CMK (cell line): ENCODE measurements around the gene ITGAL.
"Not testable (repeated sequence)": the region's sequence is repeated elsewhere in the genome, so short reads cannot be mapped to it uniquely, and the experiment has no call there.

Experiments
- DNase-seq: peaks from one replicate; pipeline ENCODE4 v3.0.0-alpha.2; 2010; ENCODE audit warnings: low read depth

The ITGAL gene

GRCh38 chr16:30472328-30472942 lies at the start of gene ITGAL:
TSS of gene ITGAL (plus strand) at chr16:30472742. CDS start at chr16:30472838, 96 bp downstream.
- DNase-seq: no peak

DNA sequence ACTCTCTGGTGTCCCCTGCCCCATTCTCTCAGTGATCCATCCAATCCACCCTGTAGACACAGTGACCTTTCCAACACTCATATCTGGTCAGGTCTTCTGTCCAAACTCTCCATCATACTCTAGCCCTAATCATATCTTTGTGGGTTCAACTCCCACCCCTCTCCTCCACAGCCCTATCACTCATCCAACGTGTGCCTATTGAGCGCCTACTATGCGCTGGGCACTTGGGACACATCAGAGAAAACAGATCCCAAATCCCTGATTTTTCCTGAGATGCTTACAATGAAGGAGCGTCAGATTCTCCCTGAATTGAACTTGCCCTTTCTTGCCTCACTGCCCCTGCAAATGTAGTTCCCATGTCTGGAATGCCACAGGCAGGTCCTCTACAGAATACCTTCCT lies 44.5 kb upstream of the ITGAL start:
- DNase-seq: no peak

- DNase-seq: no peak
Observed at GRCh38 chr16:30429418-30429677, 43.2 kb upstream of the ITGAL start.

DNA sequence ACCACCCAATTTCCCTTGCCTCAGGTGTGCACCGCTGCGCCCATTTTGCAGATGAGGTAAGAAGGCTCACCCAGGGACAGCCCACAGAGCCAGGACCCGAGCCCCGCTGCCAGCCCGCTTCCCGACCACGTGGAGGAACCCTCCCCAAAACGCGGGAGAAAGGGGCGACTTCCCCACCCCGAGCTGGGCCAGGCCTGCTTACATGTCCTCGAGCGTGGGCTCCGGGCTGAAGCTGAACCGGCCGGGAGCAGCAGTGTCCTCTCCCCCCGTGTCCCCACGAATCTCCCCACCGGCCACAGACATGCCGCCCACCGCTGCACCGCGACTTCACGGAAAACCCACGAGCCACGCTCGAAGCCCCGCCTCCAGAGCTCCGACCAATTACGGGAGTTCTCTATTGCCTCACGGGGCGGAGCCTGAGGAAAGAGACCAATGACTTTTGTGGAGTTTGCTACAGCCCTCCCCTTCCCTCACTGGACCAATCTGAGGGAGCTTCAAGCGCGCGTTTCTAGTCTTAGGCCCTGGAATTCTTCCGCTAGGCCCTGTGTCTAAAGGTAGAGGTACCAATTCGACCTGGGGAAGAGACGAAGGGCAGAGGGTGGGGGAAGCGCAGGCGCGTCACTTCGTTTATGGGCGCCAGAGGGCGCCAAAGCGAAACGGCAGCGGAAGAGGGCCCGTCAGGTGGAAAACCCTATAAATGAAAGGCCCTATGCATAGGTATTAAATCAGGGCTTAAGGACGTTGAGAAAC lies 42.7 kb upstream of the ITGAL start, which contains the start of gene DCTPP1:
Gene DCTPP1, minus strand, starts transcription at position 353 of the 750 bp plus-strand sequence. Its CDS starts 50 bp downstream, at position 303.
- DNase-seq: peak; percentile 99

DNA sequence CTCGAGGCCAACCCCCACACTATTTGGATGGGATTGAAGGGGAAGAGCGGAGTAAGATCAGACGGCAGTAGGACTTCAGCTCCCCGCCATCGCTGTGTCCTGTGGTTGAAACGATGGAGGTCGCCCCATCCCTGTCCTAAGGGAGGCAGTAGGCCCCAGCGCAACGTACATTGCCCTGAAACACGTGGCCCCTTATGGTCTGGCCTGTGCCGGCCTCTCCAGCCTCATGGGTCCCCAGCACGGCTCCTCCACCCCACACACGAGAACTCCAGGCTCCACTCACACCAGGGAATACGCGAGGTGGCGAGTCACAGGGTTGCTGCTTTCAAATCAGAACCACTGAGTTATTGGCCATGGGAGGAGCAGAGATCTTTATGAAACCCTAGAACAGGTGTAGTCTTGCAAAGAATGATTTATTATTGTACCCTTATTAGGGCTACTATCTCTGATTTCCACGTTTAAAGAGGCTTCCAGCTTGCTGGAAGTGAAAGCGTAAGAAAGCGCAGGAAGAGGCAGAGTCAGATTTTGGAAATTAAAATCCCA lies 42.0 kb upstream of the ITGAL start:
- DNase-seq: no peak

DNA sequence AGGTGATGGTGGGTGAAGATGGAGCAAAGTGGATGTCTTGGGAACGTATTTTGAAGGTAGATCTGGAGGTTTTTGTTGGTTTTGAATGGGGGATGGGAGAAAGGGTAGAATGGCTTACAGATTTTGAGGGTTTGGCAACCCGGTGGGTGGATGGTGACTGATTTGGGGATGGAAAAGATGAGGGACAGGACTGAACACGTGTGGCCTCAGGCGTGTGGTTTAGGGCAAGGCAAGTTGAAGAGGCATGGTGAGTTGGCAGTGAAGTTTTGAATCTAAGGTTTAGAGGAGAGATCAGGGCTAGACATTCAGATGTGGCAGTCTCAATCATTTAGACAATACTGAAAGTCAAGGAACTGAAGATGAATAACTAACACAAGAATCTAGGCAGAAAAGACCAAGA lies 37.7 kb upstream of the ITGAL start:
- no peak for DNase-seq

- DNase-seq: no peak
Observed at GRCh38 chr16:30437511-30438046, 35.0 kb upstream of the ITGAL start.

- no peak for DNase-seq
Observed at GRCh38 chr16:30438835-30439234, 33.7 kb upstream of the ITGAL start.

DNA sequence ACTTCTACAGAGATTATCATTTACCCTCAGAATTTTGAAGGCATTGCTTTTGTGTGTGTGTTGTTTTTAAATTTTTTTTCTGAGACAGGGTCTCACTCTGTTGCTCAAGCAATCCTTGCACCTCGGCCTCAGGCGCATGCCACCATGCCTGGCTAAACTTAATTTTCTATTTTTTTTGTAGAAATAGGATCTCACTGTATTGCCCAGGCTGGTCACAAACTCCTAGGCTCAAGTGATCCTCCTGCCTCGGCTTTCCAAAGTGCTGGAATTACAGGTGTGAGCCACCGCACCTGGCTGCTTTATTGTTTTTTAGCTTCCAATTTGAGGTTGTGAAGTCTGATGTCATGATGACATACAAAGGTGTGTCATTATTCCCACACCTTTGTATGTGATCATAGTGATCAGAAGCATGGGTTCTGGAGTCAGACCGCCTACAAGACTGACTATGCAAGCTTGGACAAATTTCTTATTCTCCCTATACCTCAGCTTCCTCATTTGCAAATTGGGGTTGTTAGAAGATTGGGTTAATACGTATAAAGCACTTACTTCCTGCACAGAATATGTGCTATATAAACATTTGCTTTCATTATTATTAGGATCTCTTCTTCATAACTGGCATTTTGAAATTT lies 32.7 kb upstream of the ITGAL start:
- no peak for DNase-seq

GRCh38 chr16:30443631-30444030 lies 28.9 kb upstream of the ITGAL start:
- no peak for DNase-seq

DNA sequence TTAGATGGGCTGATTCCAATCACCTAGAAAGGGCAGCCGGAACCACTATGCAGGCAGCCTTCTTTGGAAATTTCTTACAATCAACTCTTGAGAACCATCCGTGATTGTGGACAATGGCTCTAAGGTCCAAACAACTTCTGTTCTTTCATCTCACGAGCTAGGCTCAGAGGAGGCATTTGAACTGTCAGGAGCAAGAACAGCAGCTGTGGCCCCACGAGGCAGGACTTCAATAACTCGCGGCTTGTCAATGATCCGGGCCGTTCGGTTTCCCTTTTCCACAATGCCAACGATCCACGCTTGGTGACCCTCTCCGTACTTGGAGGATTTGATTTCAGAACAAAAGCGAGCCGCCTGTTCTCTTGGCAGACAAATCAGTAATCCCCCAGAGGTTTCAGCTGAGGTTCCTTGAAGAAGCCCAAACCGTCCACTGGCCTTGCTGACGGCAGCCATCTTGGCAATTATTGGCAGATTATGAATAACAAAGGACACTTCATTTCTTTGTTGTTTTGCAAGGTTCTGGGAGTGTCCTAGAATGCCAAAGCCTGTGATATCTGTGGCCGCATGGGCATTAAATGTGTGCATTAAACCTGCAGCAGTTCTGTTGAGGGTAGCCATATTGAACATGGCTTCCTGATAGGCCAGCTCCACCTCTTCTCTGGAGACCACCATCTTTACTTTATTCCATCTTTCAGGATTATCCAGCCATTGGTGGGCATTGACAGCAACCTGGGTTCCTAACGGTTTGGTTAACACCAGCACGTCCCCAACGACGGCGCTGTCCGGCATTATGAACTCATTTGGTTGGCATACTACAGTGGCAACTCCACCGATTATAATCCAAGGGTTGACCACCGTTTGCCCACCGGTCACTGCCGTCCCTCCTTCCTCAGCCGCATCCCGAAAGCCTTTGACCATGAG lies 28.1 kb upstream of the ITGAL start:
- DNase-seq: no peak

- DNase-seq: no peak
Observed at GRCh38 chr16:30445149-30445407, 27.5 kb upstream of the ITGAL start.

- DNase-seq: peak; percentile 91
Observed at GRCh38 chr16:30445408-30446202, 26.9 kb upstream of the ITGAL start, which contains the start of gene SEPHS2. TSS of gene SEPHS2 (minus strand) at chr16:30445874. CDS start at chr16:30445727, 147 bp downstream.

DNA sequence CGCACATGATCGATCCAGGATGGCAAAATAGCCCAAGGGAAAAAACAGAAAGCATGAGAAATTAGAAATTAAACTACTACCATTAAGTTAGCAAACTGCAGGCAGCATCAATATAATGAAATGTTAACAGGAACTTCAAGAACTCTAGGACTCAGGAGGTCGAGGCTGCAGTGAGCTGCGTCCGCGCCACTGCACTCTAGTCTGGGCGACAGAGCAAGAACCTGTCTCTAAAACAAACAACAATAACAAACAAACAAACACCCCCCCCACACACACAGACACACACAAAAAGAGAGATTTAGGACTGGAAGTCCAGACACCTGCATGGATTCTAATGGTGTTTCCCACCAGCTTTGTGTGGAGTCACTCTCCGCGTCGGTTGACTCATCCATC lies 26.3 kb upstream of the ITGAL start:
- no peak for DNase-seq

GRCh38 chr16:30447512-30448226 lies 24.9 kb upstream of the ITGAL start:
- DNase-seq: no peak

GRCh38 chr16:30449116-30449435 lies 23.5 kb upstream of the ITGAL start:
- no peak for DNase-seq

DNA sequence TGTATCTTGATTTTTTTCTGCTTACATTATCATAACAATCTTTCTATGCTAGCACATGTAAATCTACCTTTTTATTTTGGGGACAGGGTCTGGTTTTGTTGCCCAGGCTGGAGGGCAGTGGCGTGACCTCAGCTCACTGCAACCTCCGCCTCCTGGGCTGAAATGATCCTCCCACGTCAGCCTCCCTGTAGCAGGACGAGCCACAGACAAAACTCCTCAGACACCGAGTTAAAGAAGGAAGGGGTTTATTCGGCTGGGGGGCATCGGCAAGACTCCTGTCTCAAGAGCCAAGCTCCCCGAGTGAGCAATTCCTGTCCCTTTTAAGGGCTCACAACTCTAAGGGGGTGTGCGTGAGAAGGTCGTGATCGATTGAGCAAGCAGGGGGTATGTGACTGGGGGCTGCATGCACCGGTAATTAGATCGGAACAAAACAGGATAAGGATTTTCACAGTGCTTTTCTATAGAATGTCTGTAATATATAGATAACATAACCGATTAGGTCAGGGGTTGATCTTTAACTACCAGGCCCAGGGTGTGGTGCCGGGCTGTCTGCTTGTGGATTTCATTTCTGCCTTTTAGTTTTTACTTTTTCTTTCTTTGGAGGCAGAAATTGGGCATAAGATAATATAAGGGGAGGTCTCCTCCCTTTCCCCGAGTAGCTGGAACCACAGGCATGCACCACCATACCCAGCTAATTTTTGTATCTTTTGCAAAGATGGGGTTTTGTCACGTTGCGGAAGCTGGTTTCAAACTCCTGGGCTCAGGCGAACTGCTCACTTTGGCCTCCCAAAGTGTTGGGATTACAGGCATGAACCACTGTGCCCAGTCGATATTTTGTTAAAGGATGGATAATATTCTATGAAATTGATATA lies 19.6 kb upstream of the ITGAL start:
- DNase-seq: not testable (repeated sequence)

DNA sequence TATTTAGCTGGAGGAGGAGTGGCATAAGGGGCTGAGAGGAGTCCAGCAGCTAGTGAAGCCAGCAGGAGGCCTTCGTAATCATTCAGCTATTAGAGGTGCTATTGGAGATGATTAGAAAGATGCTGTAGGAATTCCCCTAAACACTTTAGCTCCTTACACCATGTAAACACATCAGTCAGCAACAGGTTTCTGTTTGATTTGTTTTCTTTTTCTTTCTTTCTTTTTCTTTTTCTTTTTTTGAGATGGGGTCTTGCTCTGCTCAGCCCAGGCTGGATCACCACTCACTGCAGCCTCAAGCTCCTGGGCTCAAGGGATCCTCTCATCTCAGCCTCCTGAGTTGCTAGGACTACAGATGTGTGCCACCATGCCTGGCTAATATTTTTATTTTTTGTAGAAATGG lies 16.2 kb upstream of the ITGAL start:
- no peak for DNase-seq

DNA sequence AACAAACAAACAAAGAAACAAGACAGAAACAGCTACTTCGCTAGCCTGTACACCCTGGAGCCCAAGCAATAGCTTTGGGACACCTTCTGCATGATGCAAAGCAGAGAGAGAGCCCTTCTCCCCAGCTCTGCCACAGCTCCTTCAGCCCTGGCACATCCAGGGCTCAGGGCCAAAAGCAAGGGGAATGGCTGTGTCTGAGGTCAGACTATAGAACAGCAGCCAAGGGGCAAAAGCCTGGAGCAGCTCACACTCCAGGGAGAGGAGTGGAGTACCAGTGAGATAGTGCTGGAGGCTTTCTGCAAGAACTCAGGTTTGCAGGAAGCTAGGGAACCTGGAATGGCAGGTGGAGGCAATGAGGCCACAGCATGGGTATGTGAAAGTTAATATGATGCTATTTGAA lies 15.3 kb upstream of the ITGAL start:
- no peak for DNase-seq
